TTC549 (cell line): Measurements from ENCODE around the gene MRTFB.
"Not testable (repeated sequence)": the region's sequence is repeated elsewhere in the genome, so short reads cannot be mapped to it uniquely, and the experiment has no call there.

Experiments used
- FAIRE-seq: peaks from 2 replicates; lab custom pipeline; 2012; peaks lifted over from hg19 to GRCh38; lab: Jason Lieb, UNC

The MRTFB gene

DNA sequence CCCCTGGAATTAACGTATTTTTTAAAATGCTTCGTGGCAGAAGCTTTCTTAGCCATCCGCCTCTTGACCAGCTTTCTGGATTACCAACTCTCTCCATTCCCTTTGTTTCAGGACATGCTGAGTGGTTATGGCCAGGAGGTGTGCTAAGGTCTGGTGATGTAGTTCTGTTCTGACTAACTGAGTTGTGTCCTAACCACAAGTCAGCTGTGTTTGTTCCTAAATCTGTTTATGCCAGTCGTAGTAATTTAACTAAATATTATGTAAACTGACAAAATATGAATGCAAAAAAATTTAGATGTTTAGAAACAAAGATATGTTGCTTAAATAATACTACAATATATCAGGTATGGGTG lies 61.6 kb downstream of the MRTFB start:
- no peak for FAIRE-seq

GRCh38 chr16:14133907-14134306 lies 62.8 kb downstream of the MRTFB start:
- FAIRE-seq = no peak

DNA sequence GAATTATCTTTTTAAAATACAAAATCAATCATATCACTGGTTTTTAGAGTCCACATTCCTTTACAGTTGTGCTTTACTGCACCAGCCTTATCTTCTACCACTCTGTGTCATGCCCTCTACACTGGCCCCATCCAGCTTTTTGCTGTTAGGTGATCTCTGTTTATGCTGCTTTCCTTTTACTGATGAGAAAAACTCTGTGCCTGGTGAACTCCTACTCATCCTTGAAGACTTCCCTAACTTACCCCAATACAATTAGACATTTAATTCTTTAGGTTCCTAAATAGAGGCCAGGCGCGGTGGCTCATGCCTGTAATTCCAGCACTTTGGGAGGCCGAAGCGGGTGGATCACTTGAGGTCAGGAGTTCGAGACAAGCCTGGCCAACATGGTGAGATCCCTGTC lies 64.6 kb downstream of the MRTFB start:
- FAIRE-seq = no peak

DNA sequence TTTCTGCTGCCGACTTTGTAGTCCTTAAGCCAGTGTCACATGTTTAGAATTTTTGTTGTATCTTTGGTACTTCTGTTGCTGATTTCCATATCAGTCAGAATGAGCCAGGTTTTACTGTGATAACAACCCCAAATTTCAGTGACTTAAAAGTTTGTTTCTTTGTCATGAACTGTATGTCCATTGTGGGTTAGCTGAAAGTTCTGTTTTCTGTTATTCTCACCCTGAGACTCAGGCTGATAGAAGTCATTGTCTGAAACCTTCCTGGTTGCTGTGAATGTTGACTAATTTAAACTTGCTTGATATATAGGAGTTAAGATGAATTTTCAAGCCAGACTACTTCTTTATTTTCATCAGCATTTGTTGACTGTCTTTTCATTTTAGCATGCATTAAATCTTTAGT lies 68.8 kb downstream of the MRTFB start:
- no peak for FAIRE-seq

DNA sequence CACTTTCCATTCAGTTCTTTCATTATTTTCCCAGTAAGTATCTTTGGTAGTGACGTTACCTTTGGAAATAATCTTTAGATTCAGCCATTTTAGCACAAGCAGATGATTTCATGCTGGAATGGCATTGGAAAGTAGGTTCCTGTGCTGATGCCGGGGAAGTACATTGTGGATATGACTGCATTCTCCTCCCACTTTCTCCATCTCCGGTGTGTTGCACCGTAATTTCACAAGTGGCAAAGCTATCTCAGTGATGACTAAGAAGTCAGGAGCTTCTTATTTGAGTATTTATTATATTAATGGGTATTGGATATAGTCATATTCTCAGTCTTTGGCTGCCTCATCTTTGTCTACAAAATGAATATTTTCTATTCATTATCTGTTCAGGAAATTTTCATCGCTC lies 69.8 kb downstream of the MRTFB start:
- FAIRE-seq = no peak

GRCh38 chr16:14146445-14146844 lies 75.3 kb downstream of the MRTFB start:
- no peak for FAIRE-seq

- FAIRE-seq = no peak
Observed at GRCh38 chr16:14148016-14148415, 76.9 kb downstream of the MRTFB start.

- no peak for FAIRE-seq
Observed at GRCh38 chr16:14148569-14148968, 77.5 kb downstream of the MRTFB start.

- no peak for FAIRE-seq
Observed at GRCh38 chr16:14150796-14151195, 79.7 kb downstream of the MRTFB start.

DNA sequence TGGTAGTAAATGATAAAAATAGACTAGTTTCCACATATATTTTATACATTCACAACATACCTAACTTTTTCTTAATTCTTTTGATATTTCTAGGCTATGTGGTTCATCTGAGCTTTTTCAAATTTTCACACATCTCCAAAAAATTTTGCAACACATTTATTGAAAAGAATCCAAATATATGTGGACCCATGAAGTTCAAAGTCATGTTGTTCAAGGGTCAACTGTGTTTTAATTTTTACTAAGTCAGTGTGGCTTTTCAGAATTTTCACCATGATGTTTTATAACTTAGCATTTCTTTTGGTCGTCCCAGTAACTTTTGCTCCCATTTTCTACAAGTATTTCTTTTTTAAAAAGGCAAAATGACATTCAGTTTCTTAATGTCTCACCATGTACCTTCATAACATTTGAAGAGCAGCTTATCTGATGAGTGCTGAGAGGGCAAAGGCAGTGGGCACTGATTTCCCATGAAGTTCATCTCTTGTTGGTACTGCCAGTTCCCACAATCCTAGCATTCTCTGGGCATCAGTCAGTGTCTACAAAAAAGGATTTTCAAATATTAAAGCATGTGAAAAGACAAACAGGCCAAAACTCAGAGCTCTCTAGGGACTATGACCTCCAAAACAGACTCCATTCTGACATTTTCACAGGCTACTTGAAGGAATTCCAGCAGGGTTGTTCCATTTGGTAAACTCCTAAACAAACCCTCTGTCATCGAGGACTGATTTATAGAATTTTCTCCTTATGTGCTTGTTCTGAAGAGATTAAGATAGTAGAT lies 80.3 kb downstream of the MRTFB start:
- FAIRE-seq = no peak

- no peak for FAIRE-seq
Observed at GRCh38 chr16:14155572-14156190, 84.6 kb downstream of the MRTFB start.

DNA sequence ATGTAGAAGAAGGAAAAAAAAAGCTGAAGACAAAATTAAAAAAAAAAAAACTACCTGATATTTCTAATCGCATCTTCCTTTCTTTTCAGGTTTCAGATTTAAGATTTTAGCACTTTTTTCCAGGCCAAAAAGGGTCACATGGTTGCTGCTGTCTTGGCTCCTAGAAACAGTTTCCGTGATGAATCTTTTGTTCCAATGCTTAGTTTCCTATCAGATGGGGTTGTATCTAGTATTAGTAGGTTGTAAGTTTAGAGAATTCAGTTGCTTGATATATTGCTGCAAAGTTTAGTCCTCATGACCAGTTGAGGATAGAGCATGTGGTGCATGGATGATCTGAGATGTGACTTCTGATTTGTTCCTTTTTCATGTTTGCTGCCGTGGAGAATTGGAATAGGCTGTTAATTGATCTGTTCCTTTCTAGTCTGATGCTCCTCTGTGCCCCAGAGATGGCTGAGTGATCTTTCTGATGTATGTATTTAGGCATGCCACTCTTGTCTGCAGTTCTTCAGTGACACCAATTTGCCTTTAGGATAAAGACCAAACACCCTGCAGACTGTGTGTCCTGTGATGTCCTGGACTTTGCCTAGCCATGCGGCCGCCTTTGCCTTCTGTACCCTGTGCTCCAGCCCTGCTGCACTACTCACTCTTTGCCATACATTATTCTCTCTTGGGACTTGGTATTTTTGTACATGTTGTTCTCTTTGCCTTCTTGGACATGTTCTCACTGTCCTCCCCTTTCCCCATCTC lies 94.0 kb downstream of the MRTFB start:
- FAIRE-seq = no peak

DNA sequence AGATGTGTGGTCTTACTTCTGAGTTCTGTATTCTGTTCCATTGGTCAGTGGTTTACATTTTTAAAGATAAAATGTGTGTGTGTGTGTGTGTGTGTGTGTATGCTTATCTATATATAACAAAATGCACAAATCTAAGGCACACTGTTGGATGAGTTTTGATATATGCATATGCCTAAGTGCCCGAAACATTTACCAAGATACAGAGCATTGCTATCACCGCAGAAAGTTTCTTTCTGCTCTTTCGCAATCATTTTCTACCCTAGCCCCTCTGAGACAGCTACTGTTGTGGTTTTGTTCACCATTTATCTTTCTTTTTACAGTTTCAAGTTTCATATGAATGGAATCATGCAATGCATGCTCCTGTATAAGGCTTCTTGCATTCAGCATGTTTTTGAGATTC lies 97.0 kb downstream of the MRTFB start:
- no peak for FAIRE-seq

DNA sequence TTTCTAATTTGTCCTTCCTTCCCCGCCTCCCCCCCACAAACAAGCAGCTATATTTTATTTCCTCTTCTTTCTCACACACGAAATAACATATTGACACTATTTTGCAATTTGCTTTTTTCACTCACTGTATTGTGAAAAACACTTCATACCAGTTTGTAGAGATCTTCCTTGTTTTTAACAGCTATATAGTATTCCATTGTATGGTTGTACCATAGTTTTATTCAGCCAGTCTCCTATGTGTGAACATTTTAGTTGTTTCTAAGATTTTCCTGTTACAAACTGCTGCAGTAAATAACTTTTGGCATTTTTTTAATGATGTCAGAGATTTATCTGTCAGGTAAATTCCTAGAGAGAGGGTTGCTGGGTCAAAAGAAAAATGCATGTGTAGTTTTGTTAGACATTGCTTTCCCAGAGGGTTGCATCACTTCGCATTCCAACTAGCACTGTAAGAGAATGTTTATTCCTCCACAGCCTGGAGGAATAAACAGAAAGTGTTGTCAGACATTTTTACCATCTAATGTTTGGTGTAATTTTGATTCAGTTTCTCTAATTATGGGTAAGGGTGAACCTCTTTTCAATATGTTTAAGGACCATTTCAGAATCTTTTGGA lies 101.2 kb downstream of the MRTFB start:
- no peak for FAIRE-seq

DNA sequence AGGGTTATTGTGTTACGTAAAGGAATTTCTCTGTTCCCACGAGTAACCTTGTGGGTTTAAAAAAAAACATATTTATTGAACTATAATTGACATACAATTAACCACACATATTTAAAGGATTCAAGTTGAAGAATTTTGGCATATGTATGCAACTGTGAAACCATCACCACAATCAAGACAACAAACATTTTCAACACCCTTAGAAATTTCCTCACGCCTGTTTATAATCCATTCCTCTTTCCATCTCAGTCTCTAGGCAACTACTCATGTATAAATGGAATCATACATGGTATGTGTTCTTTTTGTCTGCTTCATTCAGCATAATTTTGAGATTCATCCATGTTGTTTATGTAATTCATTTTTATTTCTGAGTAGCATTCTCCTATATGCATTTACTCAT lies 104.0 kb downstream of the MRTFB start:
- FAIRE-seq = no peak

DNA sequence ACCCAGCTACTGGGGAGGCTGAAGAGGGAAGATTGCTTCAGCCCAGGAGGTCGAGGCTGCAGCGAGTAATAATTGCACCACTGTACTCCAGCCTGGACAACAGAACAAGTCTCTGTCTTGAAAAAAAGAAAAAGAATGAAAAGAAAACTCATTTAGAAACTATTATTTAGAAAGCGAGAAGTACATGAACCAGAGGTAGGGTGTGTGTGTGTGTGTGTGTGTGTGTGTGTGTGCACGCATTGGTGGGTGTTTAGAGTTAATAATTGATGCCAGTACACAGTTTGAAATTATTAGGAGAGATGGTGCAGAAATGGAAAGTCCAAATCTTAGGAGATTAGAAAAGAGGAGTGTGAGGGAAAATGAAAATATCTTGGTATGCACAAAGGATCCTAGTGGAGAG lies 106.6 kb downstream of the MRTFB start:
- no peak for FAIRE-seq

- no peak for FAIRE-seq
Observed at GRCh38 chr16:14179116-14179515, 108.0 kb downstream of the MRTFB start.

DNA sequence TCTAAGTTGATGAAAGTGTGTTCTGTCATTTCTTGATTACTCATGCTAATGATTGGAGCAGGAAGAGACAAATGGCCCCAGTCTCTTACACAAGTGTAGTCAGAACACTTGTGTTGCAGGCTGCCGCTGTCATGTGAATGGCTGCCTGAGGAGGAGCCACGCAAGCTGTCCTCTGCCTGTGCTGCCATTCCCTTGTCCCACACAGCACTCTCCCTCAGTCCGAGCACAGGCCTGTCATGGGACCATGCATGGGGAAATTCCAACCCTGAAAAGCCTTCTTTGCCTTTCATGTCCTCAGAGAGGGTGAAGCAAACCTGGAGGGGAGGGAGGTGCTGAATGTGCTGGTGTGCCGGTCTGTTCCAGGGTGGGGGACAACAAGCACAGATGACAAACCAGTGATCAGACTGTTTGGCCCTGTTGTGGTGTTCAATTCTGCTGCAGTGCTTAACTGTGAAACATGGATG lies 109.4 kb downstream of the MRTFB start:
- FAIRE-seq = no peak

DNA sequence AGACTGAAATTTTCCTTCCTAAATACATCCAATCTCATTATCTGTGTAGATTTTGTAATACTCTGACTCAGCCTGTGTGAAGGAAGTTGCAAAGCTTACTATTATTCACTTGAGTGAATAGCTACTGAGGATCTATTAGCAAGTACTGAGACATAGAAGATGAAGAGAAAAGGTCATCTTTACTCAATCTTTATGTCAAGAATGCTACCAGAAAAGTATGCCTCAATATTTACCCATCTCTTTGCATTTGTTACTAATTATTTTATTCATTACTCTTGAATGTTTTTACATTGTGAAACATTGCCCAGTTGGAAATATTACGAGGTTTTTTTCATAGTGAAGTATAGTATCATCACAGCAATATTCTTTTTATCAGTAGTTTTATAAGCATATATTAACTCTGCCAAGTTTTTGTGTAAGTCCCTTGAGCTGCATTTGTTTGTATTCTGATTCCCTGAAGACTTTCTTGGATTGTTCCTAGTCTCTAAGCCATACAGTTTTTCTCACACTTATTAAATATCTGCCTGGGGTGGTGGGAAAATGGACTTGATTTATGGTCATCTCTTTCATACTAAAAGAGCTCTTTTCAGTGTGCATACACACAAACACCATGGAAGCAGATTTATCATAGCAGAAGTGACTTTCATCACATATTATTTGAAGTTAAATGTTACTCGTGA lies 110.4 kb downstream of the MRTFB start:
- FAIRE-seq = no peak

DNA sequence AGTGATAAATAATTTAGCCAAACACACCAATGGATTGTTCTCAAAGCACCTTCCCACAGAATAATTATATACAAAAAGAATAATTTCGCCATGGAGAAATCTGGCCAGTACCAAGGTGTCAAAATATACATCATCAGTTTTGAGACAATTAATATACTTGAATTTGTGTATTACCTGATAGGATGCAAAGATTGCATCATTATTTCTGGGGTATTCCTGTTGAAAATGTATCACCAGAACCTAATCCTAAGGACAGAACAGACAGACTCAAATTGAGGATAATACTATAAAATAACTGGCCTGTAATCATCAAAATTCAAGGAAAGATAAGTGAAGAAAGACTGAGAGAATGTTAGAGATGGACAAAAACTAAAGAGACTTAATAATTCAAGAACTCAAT lies 111.9 kb downstream of the MRTFB start:
- FAIRE-seq = no peak

DNA sequence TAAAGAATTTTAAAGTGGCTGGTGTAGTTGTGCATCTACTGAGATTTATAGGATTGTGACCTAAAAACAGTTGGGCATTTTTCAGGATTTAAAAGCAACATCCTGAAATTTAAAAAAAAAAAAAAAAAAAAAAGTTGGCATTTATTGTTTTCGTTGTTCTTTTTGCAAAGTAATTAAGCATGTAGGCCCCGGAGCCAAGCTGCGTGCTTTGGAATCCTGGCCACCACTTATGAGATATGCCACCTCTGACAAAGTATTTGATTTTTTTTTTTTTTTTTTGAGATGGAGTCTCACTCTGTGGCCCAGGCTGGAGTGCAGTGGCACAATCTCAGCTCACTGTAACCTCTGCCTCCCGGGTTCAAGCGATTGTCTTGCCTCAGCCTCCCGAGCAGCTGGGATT lies 112.8 kb downstream of the MRTFB start:
- not testable (repeated sequence) for FAIRE-seq

DNA sequence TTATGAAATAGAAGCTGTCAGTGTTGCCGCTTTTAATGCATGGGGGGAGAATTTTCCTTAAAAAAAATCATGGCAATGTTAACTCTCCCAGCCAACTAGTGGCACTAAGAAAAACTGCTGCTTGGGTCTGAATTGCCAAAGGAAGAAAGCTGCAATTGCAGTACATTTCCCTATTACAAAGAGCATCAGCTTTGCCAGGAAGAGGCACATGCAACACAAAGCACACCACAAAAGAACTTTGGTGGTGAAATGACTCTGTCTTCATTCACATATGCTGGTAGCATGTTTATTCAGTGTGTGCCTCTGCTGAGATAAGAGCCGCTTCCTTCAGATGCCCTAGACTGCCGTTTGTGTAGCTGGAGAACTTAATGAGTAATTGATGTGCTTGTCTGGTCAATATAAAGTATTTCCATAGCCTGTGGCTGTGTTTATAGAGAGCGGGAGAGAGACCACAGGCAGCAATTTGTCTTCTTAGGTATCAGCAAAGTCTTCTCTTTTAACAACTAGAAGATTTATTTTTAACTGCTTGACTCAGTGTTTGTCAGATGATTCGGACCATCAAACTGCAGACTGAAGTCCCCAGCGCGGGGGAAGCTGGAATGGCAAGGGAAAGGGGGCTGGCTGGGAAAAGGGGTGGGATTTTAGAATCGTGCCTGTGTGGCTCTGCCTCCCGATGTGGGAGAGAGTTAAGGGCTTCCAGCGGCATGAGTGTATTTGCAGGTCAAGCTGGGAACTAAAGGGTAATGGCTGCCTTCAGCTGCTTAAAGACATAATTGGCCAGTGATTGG lies 115.1 kb downstream of the MRTFB start:
- peak; percentile 48 for FAIRE-seq
